M059J (cell line): Measurements from ENCODE around the gene EHF. TPM values are rescaled to one million over a fixed set of nuclear protein-coding genes. Genes with fewer than 3 reads are reported as not detected.

ENCODE experiments used
- DNase-seq: peaks from one replicate; pipeline ENCODE4 v3.0.0-alpha.2; 2012; ENCODE audit warnings: low read depth
- total RNA-seq: library from RNA; depleted of rRNA; stranded (reverse); fragments of >200 nt; shearing (Covaris generic); gene quantifications from 2 replicates; pipeline ENCODE4 v1.2.3, GENCODE V29; 2014

The EHF gene
- total RNA-seq, 1 experiment from 2014 or later = 0.81 TPM

GRCh38 chr11:34644669-34645406 is 23.9 kb downstream of the EHF start:
- peak; percentile 91 for DNase-seq

GRCh38 chr11:34646431-34646830 is 25.5 kb downstream of the EHF start:
- no peak for DNase-seq

- no peak for DNase-seq
These were observed 26.2 kb downstream of the EHF start for GRCh38 chr11:34647131-34647530.

GRCh38 chr11:34647532-34647931 is 26.6 kb downstream of the EHF start:
- peak; percentile 57 for DNase-seq

- DNase-seq = no peak
These were observed 27.1 kb downstream of the EHF start for GRCh38 chr11:34648036-34648435.

GRCh38 chr11:34649597-34649996 is 28.7 kb downstream of the EHF start:
- peak; percentile 54 for DNase-seq

- DNase-seq = no peak
These were observed 29.6 kb downstream of the EHF start for GRCh38 chr11:34650528-34650927.

GRCh38 chr11:34651551-34651950 is 30.7 kb downstream of the EHF start:
- peak; percentile 92 for DNase-seq

GRCh38 chr11:34652191-34652973 is 31.5 kb downstream of the EHF start:
- DNase-seq = peak; percentile 70

GRCh38 chr11:34653031-34653430 is 32.1 kb downstream of the EHF start:
- DNase-seq = peak; percentile 87

GRCh38 chr11:34653851-34654482 is 33.1 kb downstream of the EHF start:
- DNase-seq = peak; percentile 100

- DNase-seq = peak; percentile 95
These were observed 33.8 kb downstream of the EHF start for GRCh38 chr11:34654483-34655334.

GRCh38 chr11:34655335-34656008 is 34.6 kb downstream of the EHF start:
- DNase-seq = peak; percentile 87

- DNase-seq = peak; percentile 60
These were observed 35.3 kb downstream of the EHF start for GRCh38 chr11:34656062-34656720.

- DNase-seq = no peak
These were observed 37.5 kb downstream of the EHF start for GRCh38 chr11:34658071-34659015.

GRCh38 chr11:34659096-34659733 is 38.3 kb downstream of the EHF start:
- DNase-seq = no peak

GRCh38 chr11:34665077-34665835 is 44.4 kb downstream of the EHF start:
- DNase-seq = no peak
